K562 (cell line): Measurements from ENCODE around the gene SCRN2. TPM values are rescaled to one million over a fixed set of nuclear protein-coding genes. Genes with fewer than 3 reads are reported as not detected.

Experiments
- ATAC-seq: fragments of 200-7000 bp; cut with Tn5 transposase; 3 replicates; pipeline ENCODE4 v1.9.1; 2020; ENCODE audit warnings: moderate library complexity
- BruUV-seq: library from RNA; stranded (reverse); fragments of 400-500 nt; replicated peaks from 2 replicates; lab custom pipeline; 2021; lab: Mats Ljungman, UMichigan
- CTCF ChIA-PET: fragments of 300-600 bp; formaldehyde crosslinking; extraction: SDS; loops from one replicate; lab custom pipeline; 2021; ENCODE audit warnings: low intra/inter-chr PET ratio; lab: Yijun Ruan, JAX
- POLR2A ChIA-PET: fragments of 300-600, 350-650 bp; sonication (Branson Sonifier 250); formaldehyde crosslinking; extraction: SDS; loops from one replicate; lab custom pipeline; 2021; ENCODE audit warnings: antibody characterized with exemption, inconsistent platforms; lab: Yijun Ruan, JAX
- DNase-seq, 4 experiments: peaks; one replicate each; pipeline versions ENCODE4 v3.0.0 to v3.0.0-alpha.2; 2011 to 2018; ENCODE audit warnings: low spot score in 3 of 4, mixed read lengths in 3 of 4; ENCODE audit errors: extremely low read depth in 1 of 4
- FAIRE-seq: peaks from 2 replicates; lab custom pipeline; 2011; peaks lifted over from hg19 to GRCh38; lab: Jason Lieb, UNC
- H2AFZ ChIP-seq: 2 replicates; pipeline ENCODE4 v1.6.0; 2011; ENCODE audit warnings: low read depth, low read length, control low read depth, inconsistent platforms
- H3K27ac ChIP-seq: fragments of 200-600 bp; 3 replicates; pipeline ENCODE4 v1.8.0; 2011; ENCODE audit warnings: low read depth, mild to moderate bottlenecking, control low read depth, inconsistent platforms, low read length, moderate library complexity, mixed read lengths; ENCODE audit errors: extremely low read depth
- H3K27me3 ChIP-seq, 2 experiments: fragments of 300-600 bp in 1 of 2; 2 replicates in 1 of 2; 3 replicates in 1 of 2; pipeline versions ENCODE4 v1.6.0 to v1.8.0; 2011; ENCODE audit warnings: inconsistent platforms in 2 of 2, low read length in 2 of 2, mild to moderate bottlenecking in 1 of 2, mixed read lengths in 1 of 2, moderate library complexity in 1 of 2; ENCODE audit not compliant: control insufficient read depth in 2 of 2, insufficient read depth in 2 of 2
- H3K36me3 ChIP-seq: fragments of 300-600 bp; 3 replicates; pipeline ENCODE4 v1.8.0; 2011; ENCODE audit warnings: mild to moderate bottlenecking, low read length, inconsistent platforms; ENCODE audit not compliant: control insufficient read depth, insufficient read depth
- H3K4me1 ChIP-seq, 2 experiments: fragments of 200-600 bp in 1 of 2; replicated peaks in 1 of 2; 2 replicates in 1 of 2; 3 replicates in 1 of 2; pipeline versions ENCODE4 v1.5.1 to v1.8.0; 2011; ENCODE audit warnings: inconsistent platforms in 2 of 2, low read length in 2 of 2, mild to moderate bottlenecking in 1 of 2, mixed read lengths in 1 of 2, moderate library complexity in 1 of 2; ENCODE audit not compliant: control insufficient read depth in 2 of 2, insufficient read depth in 2 of 2
- H3K4me2 ChIP-seq: 2 replicates; pipeline ENCODE4 v1.6.1; 2011; ENCODE audit warnings: low read length, control low read depth, inconsistent platforms, mixed read lengths; ENCODE audit not compliant: insufficient read depth
- H3K4me3 ChIP-seq: fragments of 200-600 bp; sonication (generic), shearing (Covaris generic); 2 replicates; pipeline ENCODE4 v1.5.1; 2016; ENCODE audit warnings: control low read depth, inconsistent platforms
- H3K79me2 ChIP-seq: fragments of 200-600 bp; 3 replicates; pipeline ENCODE4 v1.8.0; 2011; ENCODE audit warnings: low read length, inconsistent platforms; ENCODE audit not compliant: control insufficient read depth, insufficient read depth
- H3K9ac ChIP-seq, 2 experiments: 2 replicates each; pipeline versions ENCODE4 v1.6.0 to v1.6.1; 2011; ENCODE audit warnings: low read depth in 2 of 2, low read length in 2 of 2, control low read depth in 1 of 2, inconsistent platforms in 1 of 2, mild to moderate bottlenecking in 1 of 2, mixed read lengths in 1 of 2; ENCODE audit not compliant: insufficient read depth in 1 of 2
- H3K9me1 ChIP-seq: one replicate; pipeline ENCODE4 v1.6.0; 2011; ENCODE audit warnings: inconsistent platforms, mild to moderate bottlenecking, low read length, moderate library complexity; ENCODE audit not compliant: control insufficient read depth, insufficient read depth
- H3K9me3 ChIP-seq: replicated peaks from 2 replicates; pipeline ENCODE4 v1.5.1; 2011; ENCODE audit warnings: low read depth, low read length, inconsistent platforms; ENCODE audit not compliant: control insufficient read depth, insufficient read depth
- H4K20me1 ChIP-seq: replicated peaks from 2 replicates; pipeline ENCODE4 v1.6.1; 2011; ENCODE audit warnings: low read length, inconsistent platforms, mixed read lengths; ENCODE audit not compliant: control insufficient read depth, insufficient read depth
- MEF2D ChIP-seq: conservative IDR thresholded peaks from 2 replicates; pipeline ENCODE4 v1.6.1; 2016; ENCODE audit warnings: low read depth, missing genetic modification characterization, missing compliant biosample characterization
- MTA3 ChIP-seq: fragments of 450-650 bp; formaldehyde crosslinking; IDR thresholded peaks from 2 replicates; pipeline ENCODE4 v1.6.1; 2017; ENCODE audit warnings: mild to moderate bottlenecking, borderline replicate concordance
- NCOR1 ChIP-seq: fragments of 450-650 bp; IDR thresholded peaks from 2 replicates; pipeline ENCODE4 v1.6.1; 2016; ENCODE audit warnings: mild to moderate bottlenecking, moderate library complexity
- NFIC ChIP-seq: fragments of 450-650 bp; IDR thresholded peaks from 2 replicates; pipeline ENCODE4 v1.6.1; 2017; ENCODE audit warnings: mild to moderate bottlenecking, inconsistent platforms
- RAD21 ChIP-seq, 2 experiments: fragments of 250-450 bp in 1 of 2; fragments of 450-650 bp in 1 of 2; sonication (Bioruptor Pico) in 1 of 2; formaldehyde crosslinking in 1 of 2; IDR thresholded peaks in 1 of 2; conservative IDR thresholded peaks in 1 of 2; 2 replicates each; pipeline versions ENCODE4 v1.4.0 to v1.8.0; 2020 to 2022; ENCODE audit warnings: mild to moderate bottlenecking in 2 of 2, moderate library complexity in 1 of 2
- ZNF263 ChIP-seq: sonication (generic); formaldehyde crosslinking; IDR thresholded peaks from 2 replicates; pipeline ENCODE4 v1.8.0; 2022; ENCODE audit warnings: mild to moderate bottlenecking, missing genetic modification reagents, borderline replicate concordance
- WGBS: fragments of 100-300 bp; shearing (Covaris generic); methylation state at CpG from one replicate; pipeline ENCODE4 v1.1.6; 2016; ENCODE audit warnings: low coverage, mixed read lengths; ENCODE audit not compliant: insufficient coverage; ENCODE audit errors: missing lambda C conversion rate; 5-methylcytosine and 5-hydroxymethylcytosine counted together
- in situ Hi-C: fragments of 300-500 bp; cut with MboI; formaldehyde crosslinking; loops from 4 replicates; pipeline ENCODE4 v1.15.0; 2018; ENCODE audit warnings: inconsistent platforms, mixed read lengths
- intact Hi-C: fragments of 100-400 bp; cut with micrococcal nuclease; formaldehyde crosslinking; loops from 2 replicates; pipeline ENCODE4 v1.14.2; 2022
- polyA plus RNA-seq, 8 experiments: library from polyadenylated mRNA; depleted of rRNA in 4 of 8; stranded (reverse) in 5 of 8; unstranded in 3 of 8; fragments of >200 nt; fragmentation: Nextera tagmentation in 2 of 8; fragmentation: Illumina TruSeq in 1 of 8; extraction: Ambion mirVana in 2 of 8; extraction: Trizol in 1 of 8; gene quantifications; 2 replicates each; pipeline versions ENCODE4 v1.2.1 to v1.2.3, GENCODE V29; 2011 to 2014; ENCODE audit warnings: inconsistent platforms in 1 of 8, missing spikeins in 1 of 8
- total RNA-seq, 7 experiments: library from RNA; depleted of rRNA in 6 of 7; stranded (reverse); fragments of >200 nt in 6 of 7; fragmentation: Illumina TruSeq in 2 of 7; extraction: Trizol in 2 of 7; gene quantifications; 2 replicates each; pipeline versions ENCODE4 v1.2.1 to v1.2.3, GENCODE V29; 2011 to 2021; ENCODE audit warnings: low replicate concordance in 1 of 7
- TF ChIP-seq, protein P1 (sequence below), 2 experiments: fragments of 450-650 bp; formaldehyde crosslinking in 1 of 2; IDR thresholded peaks; 2 replicates each; pipeline versions ENCODE4 v1.4.0 to v1.6.1; 2014 to 2020; ENCODE audit warnings: mild to moderate bottlenecking in 2 of 2, borderline replicate concordance in 1 of 2, low read depth in 1 of 2
- TF ChIP-seq, protein P2 (sequence below), 3 experiments: IDR thresholded peaks in 2 of 3; conservative IDR thresholded peaks in 1 of 3; 2 replicates each; pipeline ENCODE4 v1.5.1; 2011 to 2012; ENCODE audit warnings: low read length in 3 of 3, mild to moderate bottlenecking in 3 of 3, control low read depth in 2 of 3, improper control_type of control experiment in 1 of 3, inconsistent platforms in 1 of 3, low read depth in 1 of 3, mixed read lengths in 1 of 3, moderate library complexity in 1 of 3; ENCODE audit not compliant: insufficient read depth in 2 of 3

SCRN2 gene
- total and polyA plus RNA-seq, 9 of the 15 experiments (the other 6 are each of a cell fraction or from before 2014, with no cell fraction given): 0.25 to 32.9 (median 13.6) TPM

DNA sequence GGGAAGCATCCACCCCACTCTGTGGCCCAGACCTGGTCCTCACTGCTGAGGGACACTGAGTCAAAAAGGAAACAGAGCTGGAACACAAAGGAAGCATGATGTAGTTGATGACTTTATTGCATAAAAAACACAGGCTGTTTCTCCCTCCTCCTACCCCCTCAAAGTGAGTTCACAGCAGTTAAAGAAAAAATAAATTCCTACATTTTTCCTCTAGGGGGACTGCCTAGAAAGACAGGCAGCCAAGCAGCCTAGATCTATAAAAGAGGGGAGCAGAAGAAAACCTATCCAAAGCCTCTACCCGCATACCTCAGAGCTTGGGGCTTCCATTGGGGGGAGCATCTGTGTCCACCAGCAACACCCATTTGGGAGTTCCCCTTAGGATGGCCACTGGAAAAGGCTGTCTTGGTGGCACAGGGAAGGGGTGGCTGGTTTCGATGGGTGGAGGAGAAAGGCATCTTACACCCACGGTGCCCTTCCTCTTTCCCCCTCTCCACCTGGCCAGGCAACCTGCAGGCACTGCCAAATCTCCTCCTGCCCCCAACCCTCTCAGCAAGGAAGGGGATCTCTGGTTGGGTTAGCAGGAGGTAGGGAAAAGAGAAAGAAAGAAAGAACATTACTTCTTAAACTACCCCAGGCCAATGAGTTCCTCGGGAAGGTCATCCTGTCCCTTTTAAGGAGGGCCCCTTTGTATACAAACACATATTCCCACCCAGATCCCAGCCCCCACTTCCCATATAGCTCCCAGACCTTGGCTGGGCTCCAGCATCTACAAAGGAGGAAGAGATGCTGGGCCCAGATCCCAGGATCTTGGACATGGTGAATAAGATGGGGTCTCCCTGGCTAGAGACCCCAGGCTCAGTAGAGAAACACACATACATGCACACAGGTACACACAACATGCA is 4.0 kb upstream of the SCRN2 start:
- H3K4me1 ChIP-seq: peaks cover 41 to 56% of the 10 kb centered on the region in 2 experiments
- no peak overlapping the region; the same call in 1 of the 2 replicates for H3K4me2 ChIP-seq
- 25% methylated on average over 2 of the region's 4 CpGs for WGBS
- TF ChIP-seq NFIC (peak; percentile 13; the same call in 1 of the 2 replicates), NCOR1 (no peak), MEF2D (no peak), ZNF263 (CRISPR knock-in tag) (0 out of 2 replicates have a peak, but pooled peaks have one; percentile 28), RAD21 (CRISPR knock-in tag; conservative IDR thresholded peaks at IDR 0.05 in 1 of 2, IDR thresholded peaks at IDR 0.05 in 1 of 2) (peak in 1 of 2 experiments; percentile 43; a peak in 1 of 4 replicates), MTA3 (no peak)
- TF ChIP-seq, protein P1, sequence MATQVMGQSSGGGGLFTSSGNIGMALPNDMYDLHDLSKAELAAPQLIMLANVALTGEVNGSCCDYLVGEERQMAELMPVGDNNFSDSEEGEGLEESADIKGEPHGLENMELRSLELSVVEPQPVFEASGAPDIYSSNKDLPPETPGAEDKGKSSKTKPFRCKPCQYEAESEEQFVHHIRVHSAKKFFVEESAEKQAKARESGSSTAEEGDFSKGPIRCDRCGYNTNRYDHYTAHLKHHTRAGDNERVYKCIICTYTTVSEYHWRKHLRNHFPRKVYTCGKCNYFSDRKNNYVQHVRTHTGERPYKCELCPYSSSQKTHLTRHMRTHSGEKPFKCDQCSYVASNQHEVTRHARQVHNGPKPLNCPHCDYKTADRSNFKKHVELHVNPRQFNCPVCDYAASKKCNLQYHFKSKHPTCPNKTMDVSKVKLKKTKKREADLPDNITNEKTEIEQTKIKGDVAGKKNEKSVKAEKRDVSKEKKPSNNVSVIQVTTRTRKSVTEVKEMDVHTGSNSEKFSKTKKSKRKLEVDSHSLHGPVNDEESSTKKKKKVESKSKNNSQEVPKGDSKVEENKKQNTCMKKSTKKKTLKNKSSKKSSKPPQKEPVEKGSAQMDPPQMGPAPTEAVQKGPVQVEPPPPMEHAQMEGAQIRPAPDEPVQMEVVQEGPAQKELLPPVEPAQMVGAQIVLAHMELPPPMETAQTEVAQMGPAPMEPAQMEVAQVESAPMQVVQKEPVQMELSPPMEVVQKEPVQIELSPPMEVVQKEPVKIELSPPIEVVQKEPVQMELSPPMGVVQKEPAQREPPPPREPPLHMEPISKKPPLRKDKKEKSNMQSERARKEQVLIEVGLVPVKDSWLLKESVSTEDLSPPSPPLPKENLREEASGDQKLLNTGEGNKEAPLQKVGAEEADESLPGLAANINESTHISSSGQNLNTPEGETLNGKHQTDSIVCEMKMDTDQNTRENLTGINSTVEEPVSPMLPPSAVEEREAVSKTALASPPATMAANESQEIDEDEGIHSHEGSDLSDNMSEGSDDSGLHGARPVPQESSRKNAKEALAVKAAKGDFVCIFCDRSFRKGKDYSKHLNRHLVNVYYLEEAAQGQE (IDR thresholded peaks at IDR 0.05; ENCODE audit: borderline replicate concordance): 0 out of 2 replicates have a peak, but pooled peaks have one; percentile 16
- TF ChIP-seq, protein P1 (CRISPR knock-in tag; IDR thresholded peaks at IDR 0.05; ENCODE audit: low read depth): no peak
- TF ChIP-seq, protein P2, sequence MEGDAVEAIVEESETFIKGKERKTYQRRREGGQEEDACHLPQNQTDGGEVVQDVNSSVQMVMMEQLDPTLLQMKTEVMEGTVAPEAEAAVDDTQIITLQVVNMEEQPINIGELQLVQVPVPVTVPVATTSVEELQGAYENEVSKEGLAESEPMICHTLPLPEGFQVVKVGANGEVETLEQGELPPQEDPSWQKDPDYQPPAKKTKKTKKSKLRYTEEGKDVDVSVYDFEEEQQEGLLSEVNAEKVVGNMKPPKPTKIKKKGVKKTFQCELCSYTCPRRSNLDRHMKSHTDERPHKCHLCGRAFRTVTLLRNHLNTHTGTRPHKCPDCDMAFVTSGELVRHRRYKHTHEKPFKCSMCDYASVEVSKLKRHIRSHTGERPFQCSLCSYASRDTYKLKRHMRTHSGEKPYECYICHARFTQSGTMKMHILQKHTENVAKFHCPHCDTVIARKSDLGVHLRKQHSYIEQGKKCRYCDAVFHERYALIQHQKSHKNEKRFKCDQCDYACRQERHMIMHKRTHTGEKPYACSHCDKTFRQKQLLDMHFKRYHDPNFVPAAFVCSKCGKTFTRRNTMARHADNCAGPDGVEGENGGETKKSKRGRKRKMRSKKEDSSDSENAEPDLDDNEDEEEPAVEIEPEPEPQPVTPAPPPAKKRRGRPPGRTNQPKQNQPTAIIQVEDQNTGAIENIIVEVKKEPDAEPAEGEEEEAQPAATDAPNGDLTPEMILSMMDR (IDR thresholded peaks at IDR 0.05 in 2 of 3, conservative IDR thresholded peaks at IDR 0.05 in 1 of 3; ENCODE audit: insufficient read depth in 2 of 3, low read depth in 1 of 3, low read length in 3 of 3): peak; percentile 34 to 58 (median 57); a peak in 5 of 6 replicates
- FAIRE-seq (peak; percentile 70), DNase-seq (peak in 3 of 4 experiments; percentile 28 to 51 (median 35)), ATAC-seq (no peak)
- no peaks in the 10 kb centered on the region for H4K20me1 ChIP-seq
- H3K36me3 ChIP-seq: no peaks in the 10 kb centered on the region; the same call in 2 of the 3 replicates
- H3K9me3 ChIP-seq: no peaks in the 10 kb centered on the region
- peak overlapping the region in 1 of 2 experiments; percentile 63; a peak in 1 of 4 replicates for H3K9ac ChIP-seq
- no TSS peak for BruUV-seq
- no peak overlapping the region for H3K4me3 ChIP-seq
- no peak overlapping the region for H2AFZ ChIP-seq
- H3K79me2 ChIP-seq: peaks cover 21% of the 10 kb centered on the region
- in situ Hi-C loops (loop anchor here (5.0 kb wide), 2 partner anchors 47 to 172 kb away; no protein-coding TSS in a partner anchor), intact Hi-C loops (loop anchor here (10.0 kb wide), 1 partner anchor 290 kb away; no protein-coding TSS in a partner anchor)
- ChIA-PET CTCF (interaction anchor here (4.2 to 5.9 kb wide), 2 partner anchors 45 to 49 kb away, joined by 26 to 171 read pairs; no protein-coding TSS in a partner anchor), POLR2A (interaction anchor here (0.5 to 2.6 kb wide), 10 partner anchors 8 to 246 kb away, joined by 3 to 18 read pairs (median 3); partner anchors contain the start of gene SP2)
- H3K9me1 ChIP-seq: no peaks in the 10 kb centered on the region
- H3K27ac ChIP-seq: no peak overlapping the region
- no peaks in the 10 kb centered on the region for H3K27me3 ChIP-seq
